Activated CD4-positive, CD25-positive, alpha-beta regulatory T cell (primary cell): Measurements from ENCODE around the gene ACTR8.
A peak's percentile ranks its signal among the peaks of the same experiment; 100 is the strongest.
"Not testable (repeated sequence)": the region's sequence is repeated elsewhere in the genome, so short reads cannot be mapped to it uniquely, and the experiment has no call there.

Experiments used
- DNase-seq, 4 experiments: peaks; one replicate each; lab custom pipeline; 2025; lab: John Stamatoyannopoulos, UW

ACTR8 gene, protein sequence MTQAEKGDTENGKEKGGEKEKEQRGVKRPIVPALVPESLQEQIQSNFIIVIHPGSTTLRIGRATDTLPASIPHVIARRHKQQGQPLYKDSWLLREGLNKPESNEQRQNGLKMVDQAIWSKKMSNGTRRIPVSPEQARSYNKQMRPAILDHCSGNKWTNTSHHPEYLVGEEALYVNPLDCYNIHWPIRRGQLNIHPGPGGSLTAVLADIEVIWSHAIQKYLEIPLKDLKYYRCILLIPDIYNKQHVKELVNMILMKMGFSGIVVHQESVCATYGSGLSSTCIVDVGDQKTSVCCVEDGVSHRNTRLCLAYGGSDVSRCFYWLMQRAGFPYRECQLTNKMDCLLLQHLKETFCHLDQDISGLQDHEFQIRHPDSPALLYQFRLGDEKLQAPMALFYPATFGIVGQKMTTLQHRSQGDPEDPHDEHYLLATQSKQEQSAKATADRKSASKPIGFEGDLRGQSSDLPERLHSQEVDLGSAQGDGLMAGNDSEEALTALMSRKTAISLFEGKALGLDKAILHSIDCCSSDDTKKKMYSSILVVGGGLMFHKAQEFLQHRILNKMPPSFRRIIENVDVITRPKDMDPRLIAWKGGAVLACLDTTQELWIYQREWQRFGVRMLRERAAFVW

DNA sequence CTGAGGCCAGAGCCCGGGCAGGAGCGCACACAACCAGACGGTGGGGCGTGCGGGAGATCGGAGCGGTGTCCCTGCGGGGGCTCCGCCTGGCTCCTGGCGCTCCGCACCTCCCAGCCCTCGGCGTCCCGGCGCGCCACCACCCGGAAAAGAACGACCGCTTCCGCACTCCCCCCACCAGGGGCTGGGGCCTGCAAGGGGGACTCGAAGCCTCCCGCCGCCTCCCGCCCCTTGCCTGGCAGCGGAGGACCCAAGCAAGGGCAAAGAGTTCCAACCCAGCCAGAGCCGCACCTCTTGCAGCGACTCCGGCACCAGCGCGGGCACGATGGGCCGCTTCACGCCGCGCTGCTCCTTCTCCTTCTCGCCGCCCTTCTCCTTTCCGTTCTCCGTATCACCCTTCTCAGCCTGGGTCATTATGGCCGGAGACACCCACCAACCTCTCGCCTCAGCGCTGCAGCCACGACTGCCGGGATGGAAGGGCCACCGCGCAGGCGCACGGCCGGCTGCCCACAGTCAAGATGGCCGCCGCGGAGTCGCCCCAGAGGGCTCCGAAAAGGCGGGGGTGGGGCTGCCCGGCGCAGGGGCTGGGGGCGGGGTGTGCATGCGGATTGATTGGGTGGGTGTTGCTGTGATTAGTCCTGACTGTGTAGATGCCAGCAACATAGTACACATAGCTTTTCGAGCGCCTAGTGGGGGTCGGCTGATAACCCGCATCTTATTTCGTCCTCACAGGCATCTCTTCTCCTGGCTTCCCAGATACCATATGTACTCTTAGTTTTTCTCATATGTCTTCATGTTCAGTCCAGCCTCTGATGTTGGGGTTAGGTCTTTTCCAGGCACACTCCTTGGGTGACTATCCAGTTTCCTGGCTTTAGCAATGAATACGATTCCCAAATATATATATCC lies at the start of gene ACTR8:
ACTR8 (minus strand) TSS at position 462 of the 903 bp plus-strand sequence; CDS start at position 411, 51 bp downstream.
- peak; percentile 63 to 72 (median 68) for DNase-seq

DNA sequence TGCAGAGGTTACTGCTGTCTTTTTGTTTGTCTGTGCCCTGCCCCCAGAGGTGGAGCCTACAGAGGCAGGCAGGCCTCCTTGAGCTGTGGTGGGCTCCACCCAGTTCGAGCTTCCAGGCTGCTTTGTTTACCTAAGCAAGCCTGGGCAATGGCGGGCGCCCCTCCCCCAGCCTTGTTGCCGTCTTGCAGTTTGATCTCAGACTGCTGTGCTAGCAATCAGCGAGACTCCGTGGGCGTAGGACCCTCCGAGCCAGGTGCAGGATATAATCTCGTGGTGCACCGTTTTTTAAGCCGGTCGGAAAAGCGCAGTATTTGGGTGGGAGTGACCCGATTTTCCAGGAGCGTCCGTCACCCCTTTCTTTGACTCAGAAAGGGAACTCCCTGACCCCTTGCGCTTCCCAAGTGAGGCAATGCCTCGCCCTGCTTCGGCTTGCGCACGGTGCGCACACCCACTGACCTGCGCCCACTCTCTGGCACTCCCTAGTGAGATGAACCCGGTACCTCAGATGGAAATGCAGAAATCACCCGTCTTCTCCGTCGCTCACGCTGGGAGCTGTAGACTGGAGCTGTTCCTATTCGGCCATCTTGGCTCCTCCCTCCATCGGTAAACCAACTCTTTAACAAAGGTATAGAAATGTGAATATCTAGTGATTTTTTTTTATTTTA lies 45.4 kb upstream of the ACTR8 start:
- not testable (repeated sequence) for DNase-seq

- no peak for DNase-seq
Observed at GRCh38 chr3:53921296-53921695, 39.3 kb upstream of the ACTR8 start.

GRCh38 chr3:53919741-53920140 lies 37.8 kb upstream of the ACTR8 start:
- DNase-seq = no peak

DNA sequence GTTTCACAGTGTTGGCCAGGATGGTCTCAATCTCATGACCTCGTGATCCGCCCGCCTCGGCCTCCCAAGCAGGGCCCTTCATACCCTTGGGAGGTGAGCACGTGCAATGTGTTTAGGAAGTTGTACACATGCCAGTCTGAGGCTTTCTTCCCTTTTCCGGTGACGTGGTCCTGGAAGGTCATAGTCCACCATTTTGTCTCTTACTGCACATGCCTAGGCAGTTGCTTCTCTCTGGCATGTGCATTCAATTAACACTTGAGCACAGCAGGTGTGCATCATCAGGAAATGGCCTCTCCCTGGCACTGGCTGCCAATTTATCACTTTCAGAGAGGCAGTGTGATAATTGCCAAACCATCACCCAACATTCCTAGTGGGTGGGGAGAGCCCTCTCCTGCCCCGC lies 31.4 kb upstream of the ACTR8 start:
- DNase-seq = no peak

- no peak for DNase-seq
Observed at GRCh38 chr3:53902711-53903110, 20.8 kb upstream of the ACTR8 start.

- DNase-seq = no peak
Observed at GRCh38 chr3:53902067-53902466, 20.1 kb upstream of the ACTR8 start.

- no peak for DNase-seq
Observed at GRCh38 chr3:53900666-53901331, 18.8 kb upstream of the ACTR8 start.

DNA sequence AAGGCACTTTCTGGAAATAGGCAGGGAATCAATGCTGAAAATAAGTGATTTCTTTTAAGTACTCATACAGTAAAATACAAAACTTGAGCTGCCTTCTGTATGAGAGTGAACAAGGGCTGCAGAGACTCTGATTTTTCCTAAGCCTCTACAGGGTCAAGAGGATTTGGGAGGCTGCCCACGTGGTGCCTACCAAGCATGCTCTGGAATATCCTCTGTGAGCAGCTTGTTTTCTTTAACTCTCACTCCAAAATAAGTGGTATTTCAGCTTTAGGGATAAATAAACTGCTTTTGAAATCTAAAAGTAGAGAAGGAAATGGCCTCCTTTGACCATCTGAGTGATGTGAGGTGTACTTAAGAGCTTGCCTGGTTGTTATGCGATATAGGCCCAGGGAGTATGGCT lies 17.8 kb upstream of the ACTR8 start:
- DNase-seq = no peak

DNA sequence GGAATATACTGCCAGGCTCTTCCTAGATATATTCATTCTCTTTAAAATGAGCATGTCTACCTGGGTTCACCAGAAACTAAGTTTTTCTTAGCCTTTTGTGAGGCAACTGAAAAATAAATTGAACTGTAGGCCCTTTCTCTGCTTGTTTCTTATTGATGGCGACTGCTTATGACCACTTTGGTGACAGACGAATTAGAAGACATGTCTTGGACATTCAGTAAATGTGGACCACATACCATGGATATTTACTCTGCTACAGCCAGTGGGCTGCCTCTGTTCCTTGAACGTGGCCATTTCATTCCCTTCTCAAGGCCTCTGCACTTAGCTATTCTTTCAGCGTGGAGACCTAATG lies 10.3 kb upstream of the ACTR8 start:
- no peak for DNase-seq

DNA sequence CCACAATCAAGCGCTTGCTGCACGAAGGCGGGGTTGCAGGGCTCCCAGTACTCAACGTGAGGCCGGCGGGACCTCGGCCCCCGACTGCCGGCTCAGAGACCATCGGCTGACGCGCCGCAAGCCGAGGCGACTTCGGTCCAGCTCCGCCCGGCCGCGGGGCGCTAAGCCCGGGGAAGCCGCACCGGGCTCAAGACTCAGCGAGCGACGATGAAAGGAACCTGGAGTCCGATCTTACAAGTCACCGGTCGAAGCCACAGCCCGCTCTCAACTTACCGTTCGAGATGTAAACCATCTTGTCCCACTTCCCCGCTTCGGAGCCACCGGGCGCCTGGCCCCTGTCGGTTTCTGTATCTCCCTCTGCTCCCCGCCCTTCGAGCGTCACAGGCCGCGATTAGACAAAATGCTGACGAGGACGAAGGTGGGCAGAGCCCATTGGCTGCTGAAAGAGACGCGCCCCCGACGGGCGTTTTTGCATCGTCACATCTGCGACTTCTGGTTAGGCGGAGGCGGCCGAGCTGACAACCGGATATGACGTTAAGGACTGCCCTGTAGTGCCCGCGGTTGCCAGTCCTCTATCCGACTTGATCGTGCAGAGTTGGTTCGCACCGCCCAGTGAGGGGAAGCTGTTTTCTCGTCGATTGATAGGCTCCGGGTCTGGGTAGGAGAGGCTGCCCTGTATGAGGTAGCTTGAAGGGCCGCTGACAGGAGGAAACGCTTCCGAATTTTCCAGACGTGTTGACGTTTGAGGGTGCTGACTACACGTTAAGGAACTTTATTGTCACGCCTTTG lies 9.7 kb upstream of the ACTR8 start, which contains the start of gene SELENOK:
SELENOK (minus strand) TSS at position 363 of the 789 bp plus-strand sequence.
- peak; percentile 88 to 95 (median 94) for DNase-seq

- peak in 2 of 4 experiments; percentile 5 to 9 for DNase-seq
Observed at GRCh38 chr3:53890726-53891475, 8.9 kb upstream of the ACTR8 start.

GRCh38 chr3:53888232-53888631 lies 6.3 kb upstream of the ACTR8 start:
- no peak for DNase-seq

GRCh38 chr3:53887446-53887845 lies 5.5 kb upstream of the ACTR8 start:
- DNase-seq = no peak

DNA sequence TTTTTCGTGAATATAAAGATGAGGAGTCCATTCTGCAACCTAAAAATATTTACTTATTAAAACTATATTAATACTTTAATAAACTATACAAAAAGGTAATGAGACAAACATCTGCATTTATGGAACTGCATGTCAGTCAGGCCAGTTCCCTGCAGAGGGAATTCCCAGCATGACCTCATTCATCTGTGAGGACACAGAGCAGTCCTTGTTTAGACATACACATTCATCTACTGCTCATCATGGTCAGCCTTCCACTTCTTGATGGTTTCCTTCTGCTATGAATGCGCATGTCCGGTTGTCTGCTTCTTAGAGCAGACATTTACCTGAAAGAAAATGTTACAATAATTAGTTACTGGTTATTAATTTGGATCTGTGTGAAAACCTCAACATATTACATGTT lies 3.3 kb upstream of the ACTR8 start:
- DNase-seq = no peak

- DNase-seq = no peak
Observed at GRCh38 chr3:53884623-53885022, 2.7 kb upstream of the ACTR8 start.

- no peak for DNase-seq
Observed at GRCh38 chr3:53883008-53883407, 1.1 kb upstream of the ACTR8 start.

DNA sequence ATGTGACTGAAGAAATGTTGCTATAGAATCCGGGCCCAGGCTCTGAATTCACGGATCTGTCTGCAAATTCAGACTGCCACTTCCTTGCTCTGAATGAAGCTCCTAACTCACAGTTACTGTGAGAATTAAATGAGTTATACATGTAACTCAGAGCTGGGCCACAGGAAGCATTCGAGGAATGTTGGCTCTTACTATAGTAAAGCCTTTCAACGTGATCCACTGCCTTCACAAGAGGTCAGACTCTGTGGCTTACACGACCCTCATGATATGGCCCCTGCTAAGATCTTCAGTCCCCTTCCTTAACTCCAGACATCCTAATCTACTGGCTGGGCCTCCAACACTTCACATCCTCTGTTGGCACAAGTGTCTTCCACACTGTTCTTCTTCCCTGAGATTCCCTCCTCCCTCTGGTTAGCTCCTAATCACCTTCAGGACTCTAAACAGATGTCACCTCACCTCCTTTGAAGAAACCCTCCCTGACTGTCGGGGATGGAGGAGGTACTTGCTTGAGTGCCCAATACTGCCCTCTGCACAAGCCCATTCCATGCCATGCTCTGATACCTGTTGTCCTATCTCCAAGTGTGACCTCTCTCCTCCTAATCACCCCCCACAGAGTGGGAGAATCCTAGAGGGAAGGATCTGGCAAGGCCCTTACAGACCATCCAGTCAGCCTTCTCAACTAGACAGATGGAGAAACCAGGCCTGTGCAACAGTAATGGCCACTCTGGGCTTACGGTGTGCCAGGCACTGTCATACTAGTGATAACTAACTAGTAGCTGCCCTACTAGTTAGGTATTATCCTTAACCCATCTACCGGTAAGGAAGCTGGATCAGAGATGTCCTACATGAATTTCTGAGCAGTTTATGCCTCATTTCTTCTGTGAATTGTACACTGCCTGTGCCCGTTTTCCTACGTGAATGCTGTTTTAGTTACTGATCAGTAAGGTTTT lies 1.3 kb downstream of the ACTR8 start:
- no peak for DNase-seq
